Adrenal gland (tissue), 12 donors: ENCODE measurements around the gene VPS33A. TPM values are rescaled to one million over a fixed set of nuclear protein-coding genes. Genes with fewer than 3 reads are reported as not detected.

Experiments used
- DNase-seq, 7 donors: peaks; one replicate each; pipeline ENCODE4 v3.0.0-alpha.2; 2019 to 2020
- H3K27ac ChIP-seq, 5 donors: fragments of 200-600 bp; sonication (generic) in 4 of 5; 1 replicate in 3 of 5; 2 replicates in 2 of 5; pipeline versions ENCODE4 v1.5.1 to v1.8.0; 2016 to 2020; ENCODE audit warnings: mild to moderate bottlenecking in 1 of 5
- H3K27me3 ChIP-seq: fragments of 200-600 bp; 2 replicates; pipeline ENCODE4 v1.8.0; 2021
- H3K36me3 ChIP-seq, 2 donors: fragments of 200-600 bp; replicated peaks in 1 of 2; 1 replicate in 1 of 2; 2 replicates in 1 of 2; pipeline versions ENCODE4 v1.5.1 to v1.8.0; 2018 to 2022
- H3K4me1 ChIP-seq, 2 donors: fragments of 200-600 bp; replicated peaks in 1 of 2; 1 replicate in 1 of 2; 2 replicates in 1 of 2; pipeline versions ENCODE4 v1.5.1 to v1.8.0; 2018 to 2021
- H3K4me3 ChIP-seq, 4 donors: fragments of 200-600 bp; sonication (generic) in 3 of 4; one replicate each; pipeline ENCODE4 v1.5.1; 2016 to 2018
- H3K9me3 ChIP-seq, 3 donors: fragments of 200-600 bp; sonication (generic) in 1 of 3; replicated peaks in 1 of 3; 1 replicate in 2 of 3; 2 replicates in 1 of 3; pipeline versions ENCODE4 v1.5.1 to v1.8.0; 2016 to 2021
- POLR2A ChIP-seq, 2 donors: fragments of 450-650 bp; IDR thresholded peaks; one replicate each; pipeline ENCODE4 v1.6.1; 2017; ENCODE audit warnings: antibody characterized with exemption in 2 of 2, mild to moderate bottlenecking in 2 of 2, moderate library complexity in 1 of 2
- WGBS, 4 donors: extraction: QIAGEN DNeasy Blood & Tissue Kit in 2 of 4; methylation state at CpG; one replicate each; pipeline versions ENCODE4 v1.1.5 to v1.1.7; 2013 to 2017; 5-methylcytosine and 5-hydroxymethylcytosine counted together
- intact Hi-C, 2 donors: fragments of 100-400 bp; cut with DNase I; formaldehyde crosslinking; loops; one replicate each; pipeline versions ENCODE4 v1.14.1 to v1.15.0; 2022 to 2023
- polyA plus RNA-seq, 3 donors: library from polyadenylated mRNA; stranded (reverse); fragments of 200-250 nt in 2 of 3; fragments of 350-450 nt in 1 of 3; fragmentation: Illumina TruSeq in 1 of 3; extraction: RNeasy Lipid Tissue Mini Kit (QIAGEN cat#74804) in 1 of 3; gene quantifications; one replicate each; pipeline ENCODE4 v1.2.3, GENCODE V29; 2013 to 2014
- total RNA-seq, 9 donors: library from RNA; depleted of rRNA in 4 of 9; stranded (reverse); fragments of >200 nt in 4 of 9; fragments of 120-200 nt in 1 of 9; fragmentation: NEBNext Ultra II Directional in 1 of 9; extraction: Animal tissue kit (Norgen Biotek cat#: 25700) in 1 of 9; gene quantifications; one replicate each; pipeline versions ENCODE4 v1.1.0 to v1.2.4, GENCODE V29; 2013 to 2023
- TF ChIP-seq, protein P1 (sequence below), 6 experiments: fragments of 450-650 bp in 4 of 6; fragments of 200-600 bp in 2 of 6; sonication (generic) in 1 of 6; IDR thresholded peaks; 1 replicate in 5 of 6; 2 replicates in 1 of 6; pipeline versions ENCODE4 v1.5.1 to v1.8.0; 2016 to 2021; ENCODE audit warnings: antibody characterized with exemption in 6 of 6, mild to moderate bottlenecking in 2 of 6, moderate library complexity in 1 of 6
- donor health status: healthy with polysubstance abuse.
- donor health status: Bipolar disorder and iron deficiency.
- donor health status: DM: yes; HTN: yes; CAD: no.
- donor health status: DM: no; HTN: no; CAD: no.
- donor health status: DM: no; HTN: no; CAD: no.
- donor health status: DM: yes; HTN: yes; CAD: no.

Gene VPS33A
- total and polyA plus RNA-seq, 12 donors: 9.7 to 35.3 (median 22.2) TPM

DNA sequence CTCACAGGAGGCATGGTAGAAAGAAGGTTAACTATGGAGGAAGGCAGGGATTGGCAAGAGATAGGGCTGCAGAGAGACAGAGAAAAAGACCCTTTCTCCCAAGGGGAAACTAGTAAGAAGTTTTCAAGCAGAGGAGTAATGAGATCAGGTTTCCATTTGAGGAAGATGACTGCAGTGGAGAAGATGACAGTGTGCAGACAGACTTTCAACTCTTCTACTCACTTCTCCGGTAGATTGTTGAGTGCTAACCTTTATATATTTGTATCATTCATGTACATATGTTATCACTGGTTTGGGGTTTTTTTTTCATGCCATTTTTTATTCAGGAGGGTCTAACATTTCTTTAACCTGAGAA, 68.7 kb downstream of the VPS33A start:
- Histone ChIP-seq H3K9me3 (no peaks in the 10 kb centered on the region), H3K27ac (no peak overlapping the region), H3K4me3 (no peak overlapping the region), H3K27me3 (peaks cover 15% of the 10 kb centered on the region), H3K4me1 (no peaks in the 10 kb centered on the region), H3K36me3 (no peaks in the 10 kb centered on the region)
- intact Hi-C loops: no loop called here
- WGBS, 4 donors: 45 to 76% (median 67%) methylated on average over 1 of the region's 1 CpG
- no peak for TF ChIP-seq POLR2A (IDR thresholded peaks at IDR 0.05)
- TF ChIP-seq, protein P1, sequence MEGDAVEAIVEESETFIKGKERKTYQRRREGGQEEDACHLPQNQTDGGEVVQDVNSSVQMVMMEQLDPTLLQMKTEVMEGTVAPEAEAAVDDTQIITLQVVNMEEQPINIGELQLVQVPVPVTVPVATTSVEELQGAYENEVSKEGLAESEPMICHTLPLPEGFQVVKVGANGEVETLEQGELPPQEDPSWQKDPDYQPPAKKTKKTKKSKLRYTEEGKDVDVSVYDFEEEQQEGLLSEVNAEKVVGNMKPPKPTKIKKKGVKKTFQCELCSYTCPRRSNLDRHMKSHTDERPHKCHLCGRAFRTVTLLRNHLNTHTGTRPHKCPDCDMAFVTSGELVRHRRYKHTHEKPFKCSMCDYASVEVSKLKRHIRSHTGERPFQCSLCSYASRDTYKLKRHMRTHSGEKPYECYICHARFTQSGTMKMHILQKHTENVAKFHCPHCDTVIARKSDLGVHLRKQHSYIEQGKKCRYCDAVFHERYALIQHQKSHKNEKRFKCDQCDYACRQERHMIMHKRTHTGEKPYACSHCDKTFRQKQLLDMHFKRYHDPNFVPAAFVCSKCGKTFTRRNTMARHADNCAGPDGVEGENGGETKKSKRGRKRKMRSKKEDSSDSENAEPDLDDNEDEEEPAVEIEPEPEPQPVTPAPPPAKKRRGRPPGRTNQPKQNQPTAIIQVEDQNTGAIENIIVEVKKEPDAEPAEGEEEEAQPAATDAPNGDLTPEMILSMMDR (IDR thresholded peaks at IDR 0.05): no peak
- no peak for DNase-seq

DNA sequence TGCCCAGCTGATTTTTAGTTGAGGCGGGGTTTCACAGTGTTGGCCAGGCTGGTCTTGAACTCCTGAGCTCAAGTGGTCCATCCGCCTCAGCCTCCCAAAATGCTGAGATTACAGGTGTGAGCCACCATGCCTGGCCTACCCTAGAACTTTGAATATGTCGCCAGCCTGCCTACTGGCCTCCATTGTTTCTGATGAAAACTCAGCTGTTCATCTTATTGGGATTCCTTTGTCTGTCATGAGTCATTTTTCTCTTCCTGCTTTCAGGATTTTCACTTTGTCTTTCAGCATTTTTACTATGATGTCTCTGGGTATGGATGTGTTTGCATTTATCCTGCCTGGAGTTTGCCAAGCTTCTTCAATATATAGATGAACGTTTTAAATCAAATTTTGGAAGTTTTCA, 70.9 kb downstream of the VPS33A start:
- no peaks in the 10 kb centered on the region for H3K9me3 ChIP-seq
- no peak overlapping the region for H3K4me3 ChIP-seq
- no peaks in the 10 kb centered on the region for H3K36me3 ChIP-seq
- no peak for DNase-seq
- WGBS, 4 donors: 74 to 89% (median 84%) methylated on average over 4 of the region's 4 CpGs
- intact Hi-C loops: no loop called here
- H3K27me3 ChIP-seq: peaks cover under 1% of the 10 kb centered on the region
- no peak overlapping the region for H3K27ac ChIP-seq
- TF ChIP-seq, protein P1 (IDR thresholded peaks at IDR 0.05): no peak
- no peak for TF ChIP-seq POLR2A (IDR thresholded peaks at IDR 0.05)
- no peaks in the 10 kb centered on the region for H3K4me1 ChIP-seq

DNA sequence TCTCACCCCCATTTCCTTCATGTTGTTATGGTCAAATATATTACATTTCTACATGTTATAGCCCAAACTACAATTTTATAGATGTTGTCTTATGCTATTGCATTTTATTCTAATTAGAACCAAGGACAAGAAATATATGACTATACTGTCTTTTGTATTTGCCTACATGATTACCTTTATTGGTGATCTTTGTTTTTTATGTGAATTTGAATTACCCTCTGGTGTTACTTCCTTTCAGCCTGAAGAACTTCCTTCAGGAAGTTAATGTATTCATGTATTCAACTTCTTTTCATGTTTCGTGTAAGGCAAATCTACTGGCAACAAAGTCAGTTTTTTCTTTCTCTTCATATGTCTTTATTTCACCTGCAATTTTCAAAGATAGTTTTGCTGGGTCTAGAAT, 71.5 kb downstream of the VPS33A start:
- WGBS, 4 donors: 79 to 88% (median 81%) methylated on average over 1 of the region's 1 CpG
- Histone ChIP-seq H3K36me3 (no peaks in the 10 kb centered on the region), H3K4me3 (no peak overlapping the region), H3K4me1 (no peaks in the 10 kb centered on the region), H3K9me3 (no peaks in the 10 kb centered on the region), H3K27ac (no peak overlapping the region), H3K27me3 (no peaks in the 10 kb centered on the region)
- no peak for DNase-seq
- TF ChIP-seq, protein P1 (IDR thresholded peaks at IDR 0.05): no peak
- TF ChIP-seq POLR2A (IDR thresholded peaks at IDR 0.05): no peak
- intact Hi-C loops: no loop called here

DNA sequence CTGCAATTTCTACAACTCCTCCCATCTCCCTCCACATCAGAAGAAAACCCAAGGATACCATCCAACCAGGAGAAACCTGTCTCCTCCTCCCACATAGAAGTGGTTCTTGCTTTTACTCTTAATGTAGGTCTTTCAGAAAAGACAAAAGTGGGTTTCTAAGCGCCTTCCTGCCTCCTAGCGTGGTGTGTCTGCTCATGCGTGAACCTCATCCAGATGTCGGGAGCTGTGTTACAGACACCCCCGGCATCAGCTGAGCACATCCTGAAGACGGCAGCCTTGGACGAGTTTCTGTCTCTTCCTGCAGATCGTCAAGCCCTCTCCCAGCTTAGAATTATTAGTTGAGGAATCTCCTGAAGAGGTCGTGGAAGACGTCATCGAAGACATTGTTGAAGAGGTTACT, 73.9 kb downstream of the VPS33A start:
- no peaks in the 10 kb centered on the region for H3K27me3 ChIP-seq
- intact Hi-C loops: loop anchor here in 1 of 2 donors (2.0 kb wide), 1 partner anchor 62 kb away; no protein-coding TSS in a partner anchor
- WGBS, 4 donors: 69 to 84% (median 75%) methylated on average over 8 to 11 of the region's 11 CpGs
- H3K27ac ChIP-seq: no peak overlapping the region
- H3K36me3 ChIP-seq: no peaks in the 10 kb centered on the region
- no peak overlapping the region for H3K4me3 ChIP-seq
- DNase-seq: no peak
- H3K4me1 ChIP-seq: no peaks in the 10 kb centered on the region
- H3K9me3 ChIP-seq: no peaks in the 10 kb centered on the region
- TF ChIP-seq, protein P1 (IDR thresholded peaks at IDR 0.05): no peak
- TF ChIP-seq POLR2A (IDR thresholded peaks at IDR 0.05): no peak
